Astrocyte (in vitro differentiated cells and primary cell): ENCODE results near the gene TCEA2.
"Not testable (repeated sequence)": the region's sequence is repeated elsewhere in the genome, so short reads cannot be mapped to it uniquely, and the experiment has no call there.

Source experiments
- CTCF ChIP-seq: IDR thresholded peaks from 2 replicates; pipeline ENCODE4 v1.5.1; 2011; ENCODE audit warnings: low read depth, mild to moderate bottlenecking, inconsistent platforms, low read length, moderate library complexity; ENCODE audit not compliant: insufficient read depth
- EZH2 ChIP-seq: IDR thresholded peaks from 2 replicates; pipeline ENCODE4 v1.6.1; 2012; ENCODE audit warnings: mild to moderate bottlenecking, low read length, inconsistent platforms; ENCODE audit not compliant: insufficient read depth

DNA sequence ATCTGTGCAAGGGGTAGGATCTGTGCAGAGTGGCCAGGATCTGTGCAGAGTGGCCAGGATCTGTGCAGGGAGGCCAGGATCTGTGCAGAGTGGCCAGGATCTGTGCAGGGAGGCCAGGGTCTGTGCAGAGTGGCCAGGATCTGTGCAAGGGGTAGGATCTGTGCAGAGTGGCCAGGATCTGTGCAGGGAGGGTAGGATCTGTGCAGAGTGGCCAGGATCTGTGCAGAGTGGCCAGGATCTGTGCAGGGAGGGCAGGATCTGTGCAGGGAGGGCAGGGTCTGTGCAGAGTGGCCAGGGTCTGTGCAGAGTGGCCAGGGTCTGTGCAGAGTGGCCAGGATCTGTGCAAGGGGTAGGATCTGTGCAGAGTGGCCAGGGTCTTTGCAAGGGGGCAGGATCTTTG, 25.6 kb downstream of the TCEA2 start:
- not testable (repeated sequence) for TF ChIP-seq EZH2, CTCF
